ENCODE measurements around the gene TTLL3. TPM values are rescaled to one million over a fixed set of nuclear protein-coding genes. Genes with fewer than 3 reads are reported as not detected.
"Not testable (repeated sequence)": the region's sequence is repeated elsewhere in the genome, so short reads cannot be mapped to it uniquely, and the experiment has no call there.

Gene TTLL3
- total and polyA plus RNA-seq, 2 donors from 2014 or later: 27.5 to 61.0 TPM

- Histone ChIP-seq H3K9me3 (ENCODE audit: control insufficient read depth in 2 of 3, insufficient read depth in 1 of 3, low read length in 3 of 3) (no peaks in the 10 kb centered on the region), H3K4me1 (ENCODE audit: control insufficient read depth in 2 of 3, insufficient read depth in 2 of 3, low read depth in 1 of 3, low read length in 3 of 3) (no peaks in the 10 kb centered on the region), H3K27ac (ENCODE audit: low read depth in 2 of 2, low read length in 2 of 2) (no peak overlapping the region), H3K4me3 (ENCODE audit: low read length in 3 of 3) (no peak overlapping the region), H3K27me3 (ENCODE audit: control insufficient read depth, insufficient read depth, low read length) (no peaks in the 10 kb centered on the region), H3K9ac (ENCODE audit: low read length in 3 of 3) (no peak overlapping the region), H3K36me3 (ENCODE audit: control insufficient read depth in 2 of 3, insufficient read depth in 3 of 3, low read length in 3 of 3) (no peaks in the 10 kb centered on the region)
- no peak for FAIRE-seq
- no peak for DNase-seq
- TF ChIP-seq CTCF (IDR thresholded peaks at IDR 0.05; ENCODE audit: borderline replicate concordance, extremely low read depth, insufficient read depth): no peak
- intact Hi-C loops (cut with DNase I): no loop called here
These were observed 42.5 kb downstream of the TTLL3 start for GRCh38 chr3:9852528-9852927.

- H3K27me3 ChIP-seq (ENCODE audit: control insufficient read depth, insufficient read depth, low read length); H3K27ac ChIP-seq (ENCODE audit: low read depth in 2 of 2, low read length in 2 of 2); H3K4me3 ChIP-seq (ENCODE audit: low read length in 3 of 3); H3K9me3 ChIP-seq (ENCODE audit: control insufficient read depth in 2 of 3, insufficient read depth in 1 of 3, low read length in 3 of 3); H3K36me3 ChIP-seq (ENCODE audit: control insufficient read depth in 2 of 3, insufficient read depth in 3 of 3, low read length in 3 of 3); DNase-seq; H3K9ac ChIP-seq (ENCODE audit: low read length in 3 of 3); intact Hi-C loops (cut with DNase I); FAIRE-seq; H3K4me1 ChIP-seq (ENCODE audit: control insufficient read depth in 2 of 3, insufficient read depth in 2 of 3, low read depth in 1 of 3, low read length in 3 of 3): not testable (repeated sequence)
These were observed 44.4 kb downstream of the TTLL3 start for GRCh38 chr3:9854291-9854940.

DNA sequence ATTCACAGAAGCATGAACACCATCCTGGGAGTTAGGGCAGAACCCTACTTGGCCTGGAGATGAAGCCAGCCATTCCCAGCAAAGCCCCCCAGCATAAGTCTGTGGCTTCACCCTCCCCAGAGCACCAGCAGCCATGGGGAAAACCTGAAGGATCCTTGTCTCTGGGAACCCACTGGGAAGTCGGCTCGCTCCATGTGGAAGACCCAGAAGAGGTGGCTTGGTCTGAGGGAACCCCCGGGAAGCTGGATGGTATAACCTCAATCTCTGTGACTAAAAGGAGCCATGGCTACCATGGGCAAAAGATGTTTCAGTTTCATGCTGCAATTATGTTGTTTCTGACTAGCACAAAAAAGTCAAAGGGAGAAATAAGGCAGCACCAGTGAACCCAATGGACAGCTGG is 45.5 kb downstream of the TTLL3 start:
- H3K9ac ChIP-seq (ENCODE audit: low read length in 3 of 3): no peak overlapping the region
- no peak for TF ChIP-seq CTCF (IDR thresholded peaks at IDR 0.05; ENCODE audit: borderline replicate concordance, extremely low read depth, insufficient read depth)
- no peaks in the 10 kb centered on the region for H3K27me3 ChIP-seq (ENCODE audit: control insufficient read depth, insufficient read depth, low read length)
- H3K27ac ChIP-seq (ENCODE audit: low read depth in 2 of 2, low read length in 2 of 2): no peak overlapping the region
- H3K9me3 ChIP-seq (ENCODE audit: control insufficient read depth in 2 of 3, insufficient read depth in 1 of 3, low read length in 3 of 3): no peaks in the 10 kb centered on the region
- DNase-seq (no peak), FAIRE-seq (no peak)
- H3K4me3 ChIP-seq (ENCODE audit: low read length in 3 of 3): no peak overlapping the region
- no peaks in the 10 kb centered on the region for H3K36me3 ChIP-seq (ENCODE audit: control insufficient read depth in 2 of 3, insufficient read depth in 3 of 3, low read length in 3 of 3)
- no peaks in the 10 kb centered on the region for H3K4me1 ChIP-seq (ENCODE audit: control insufficient read depth in 2 of 3, insufficient read depth in 2 of 3, low read depth in 1 of 3, low read length in 3 of 3)
- intact Hi-C loops (cut with DNase I): no loop called here

GRCh38 chr3:9859530-9860025 is 49.5 kb downstream of the TTLL3 start:
- TF ChIP-seq CTCF (IDR thresholded peaks at IDR 0.05; ENCODE audit: borderline replicate concordance, extremely low read depth, insufficient read depth): no peak
- intact Hi-C loops (cut with DNase I): no loop called here
- no peaks in the 10 kb centered on the region for H3K4me1 ChIP-seq (ENCODE audit: control insufficient read depth in 2 of 3, insufficient read depth in 2 of 3, low read depth in 1 of 3, low read length in 3 of 3)
- no peak for DNase-seq
- H3K9ac ChIP-seq (ENCODE audit: low read length in 3 of 3): no peak overlapping the region
- no peak overlapping the region for H3K27ac ChIP-seq (ENCODE audit: low read depth in 2 of 2, low read length in 2 of 2)
- H3K4me3 ChIP-seq (ENCODE audit: low read length in 3 of 3): no peak overlapping the region
- no peaks in the 10 kb centered on the region for H3K27me3 ChIP-seq (ENCODE audit: control insufficient read depth, insufficient read depth, low read length)
- no peaks in the 10 kb centered on the region for H3K36me3 ChIP-seq (ENCODE audit: control insufficient read depth in 2 of 3, insufficient read depth in 3 of 3, low read length in 3 of 3)
- no peaks in the 10 kb centered on the region for H3K9me3 ChIP-seq (ENCODE audit: control insufficient read depth in 2 of 3, insufficient read depth in 1 of 3, low read length in 3 of 3)
- no peak for FAIRE-seq

All from kidney (tissue), 14 donors.